Peyer's patch (tissue), 4 donors: ENCODE data around the gene STMN3. TPM values are rescaled to one million over a fixed set of nuclear protein-coding genes. Genes with fewer than 3 reads are reported as not detected.

Source experiments
- DNase-seq, 3 donors: peaks; one replicate each; pipeline ENCODE4 v3.0.0-alpha.2; 2017 to 2019
- H3K27ac ChIP-seq, 4 donors: fragments of 200-600 bp; sonication (generic); one replicate each; pipeline ENCODE4 v1.5.1; 2016 to 2019
- H3K27me3 ChIP-seq, 2 donors: fragments of 200-600 bp; sonication (generic); one replicate each; pipeline ENCODE4 v1.5.1; 2019
- H3K36me3 ChIP-seq, 3 donors: fragments of 200-600 bp; sonication (generic); one replicate each; pipeline ENCODE4 v1.5.1; 2016 to 2019
- H3K4me1 ChIP-seq, 4 donors: fragments of 200-600 bp; sonication (generic); one replicate each; pipeline ENCODE4 v1.5.1; 2016 to 2019
- H3K4me3 ChIP-seq, 4 donors: fragments of 200-600 bp; sonication (generic); 1 replicate in 3 of 4; 2 replicates in 1 of 4; pipeline ENCODE4 v1.5.1; 2016 to 2019; ENCODE audit warnings: mild to moderate bottlenecking in 1 of 4
- H3K9me3 ChIP-seq, 4 donors: fragments of 200-600 bp; sonication (generic); one replicate each; pipeline ENCODE4 v1.5.1; 2016 to 2019; ENCODE audit warnings: mild to moderate bottlenecking in 1 of 4
- CTCF ChIP-seq, 6 experiments: fragments of 450-650 bp in 4 of 6; fragments of 200-600 bp in 2 of 6; sonication (generic) in 1 of 6; IDR thresholded peaks; one replicate each; pipeline ENCODE4 v1.5.1; 2017 to 2019; ENCODE audit warnings: antibody characterized with exemption in 6 of 6, mild to moderate bottlenecking in 3 of 6, moderate library complexity in 1 of 6
- POLR2A ChIP-seq, 2 donors: fragments of 450-650 bp; IDR thresholded peaks; one replicate each; pipeline ENCODE4 v1.5.1; 2017; ENCODE audit warnings: antibody characterized with exemption in 2 of 2, mild to moderate bottlenecking in 2 of 2, moderate library complexity in 2 of 2
- total RNA-seq, 4 donors: library from RNA; depleted of rRNA; stranded (reverse); fragments of >200 nt; gene quantifications; one replicate each; pipeline ENCODE4 v1.1.0, GENCODE V29; 2016

Gene STMN3
- total RNA-seq, 4 donors from 2014 or later, result 3.4 to 23.1 (median 5.6) TPM

DNA sequence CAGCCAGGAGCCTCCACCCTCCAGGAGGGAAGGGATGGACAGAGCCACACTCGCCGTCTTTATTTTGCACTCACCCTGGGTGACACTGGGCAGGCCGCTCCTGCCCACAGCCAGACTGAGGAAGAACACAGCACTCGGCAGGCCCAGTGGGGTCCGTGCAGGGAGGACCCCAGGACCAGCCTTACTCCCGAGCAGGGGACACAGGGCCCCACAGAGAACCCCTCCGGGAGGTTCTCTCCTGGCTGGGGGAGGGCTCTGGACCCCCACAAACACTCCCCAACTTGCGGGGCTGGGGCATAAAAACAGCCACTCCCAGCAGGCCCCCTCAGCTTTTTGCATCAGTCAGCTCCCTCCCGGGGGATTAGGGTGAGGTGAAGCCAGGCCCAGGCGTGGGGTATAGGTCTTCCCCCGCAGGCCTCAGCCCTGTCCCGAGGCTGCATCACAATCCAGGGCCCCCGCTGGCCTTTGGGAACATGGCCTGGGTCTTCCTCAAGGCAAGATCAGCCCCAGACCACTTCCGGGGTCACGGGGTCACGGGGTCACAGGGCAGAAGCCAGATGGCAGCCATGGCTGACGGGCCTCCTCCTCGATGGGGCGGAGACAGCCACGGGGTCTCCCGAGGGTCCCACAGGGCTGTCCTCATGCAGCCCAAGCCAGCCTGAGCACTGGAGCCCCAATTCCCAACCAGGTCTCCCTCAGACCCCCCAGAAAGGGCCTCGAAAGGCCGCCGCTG lies 46.4 kb upstream of the STMN3 start:
- no peak for TF ChIP-seq CTCF (IDR thresholded peaks at IDR 0.05)
- TF ChIP-seq POLR2A (IDR thresholded peaks at IDR 0.05), result no peak
- no peak overlapping the region for H3K4me3 ChIP-seq
- peak in 1 of 3 donors; percentile 45 for DNase-seq
- no peaks in the 10 kb centered on the region for H3K27me3 ChIP-seq
- peak overlapping the region in 3 of 4 donors; percentile 38 to 75 (median 45) for H3K27ac ChIP-seq
- H3K4me1 ChIP-seq, result peaks cover 9 to 35% (median 15%) of the 10 kb centered on the region in 4 donors
- H3K9me3 ChIP-seq, result no peaks in the 10 kb centered on the region
- peaks cover 0 to 17% (median 0%) of the 10 kb centered on the region in 3 donors for H3K36me3 ChIP-seq

GRCh38 chr20:63698739-63699465 lies 45.7 kb upstream of the STMN3 start:
- peaks cover 0 to 15% (median 0%) of the 10 kb centered on the region in 3 donors for H3K36me3 ChIP-seq
- no peaks in the 10 kb centered on the region for H3K27me3 ChIP-seq
- H3K4me3 ChIP-seq, result no peak overlapping the region
- peaks cover 9 to 35% (median 15%) of the 10 kb centered on the region in 4 donors for H3K4me1 ChIP-seq
- no peaks in the 10 kb centered on the region for H3K9me3 ChIP-seq
- DNase-seq, result peak in 2 of 3 donors; percentile 57 to 62
- TF ChIP-seq CTCF (IDR thresholded peaks at IDR 0.05), result no peak
- TF ChIP-seq POLR2A (IDR thresholded peaks at IDR 0.05), result no peak
- H3K27ac ChIP-seq, result peak overlapping the region in 3 of 4 donors; percentile 38 to 75 (median 45)

DNA sequence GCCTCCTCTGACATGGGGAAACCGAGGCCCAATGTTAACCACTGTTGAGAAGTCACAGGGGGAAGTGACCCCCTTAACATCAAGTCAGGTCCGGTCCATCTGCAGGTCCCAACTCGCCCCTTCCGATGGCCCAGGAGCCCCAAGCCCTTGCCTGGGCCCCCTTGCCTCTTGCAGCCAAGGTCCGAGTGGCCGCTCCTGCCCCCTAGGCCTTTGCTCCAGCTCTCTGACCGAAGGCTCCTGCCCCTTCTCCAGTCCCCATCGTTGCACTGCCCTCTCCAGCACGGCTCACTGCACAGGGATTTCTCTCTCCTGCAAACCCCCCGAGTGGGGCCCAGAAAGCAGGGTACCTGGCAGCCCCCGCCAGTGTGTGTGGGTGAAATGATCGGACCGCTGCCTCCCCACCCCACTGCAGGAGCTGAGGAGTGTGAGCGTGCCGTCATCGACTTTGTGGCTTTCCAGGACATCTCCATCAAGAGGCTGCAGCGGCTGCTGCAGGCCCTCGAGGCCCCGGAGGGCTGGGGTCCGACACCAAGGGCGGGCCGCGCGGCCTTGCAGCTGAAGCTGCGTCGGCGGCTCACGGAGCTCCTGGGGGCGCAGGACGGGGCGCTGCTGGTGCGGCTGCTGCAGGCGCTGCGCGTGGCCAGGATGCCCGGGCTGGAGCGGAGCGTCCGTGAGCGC lies 44.8 kb upstream of the STMN3 start:
- peaks cover 0 to 15% (median 0%) of the 10 kb centered on the region in 3 donors for H3K36me3 ChIP-seq
- peak in 1 of 3 donors; percentile 49 for DNase-seq
- H3K4me3 ChIP-seq, result no peak overlapping the region
- peaks cover 9 to 36% (median 15%) of the 10 kb centered on the region in 4 donors for H3K4me1 ChIP-seq
- H3K27ac ChIP-seq, result peak overlapping the region in 2 of 4 donors; percentile 17 to 75
- no peaks in the 10 kb centered on the region for H3K27me3 ChIP-seq
- no peaks in the 10 kb centered on the region for H3K9me3 ChIP-seq
- no peak for TF ChIP-seq POLR2A (IDR thresholded peaks at IDR 0.05)
- no peak for TF ChIP-seq CTCF (IDR thresholded peaks at IDR 0.05)

DNA sequence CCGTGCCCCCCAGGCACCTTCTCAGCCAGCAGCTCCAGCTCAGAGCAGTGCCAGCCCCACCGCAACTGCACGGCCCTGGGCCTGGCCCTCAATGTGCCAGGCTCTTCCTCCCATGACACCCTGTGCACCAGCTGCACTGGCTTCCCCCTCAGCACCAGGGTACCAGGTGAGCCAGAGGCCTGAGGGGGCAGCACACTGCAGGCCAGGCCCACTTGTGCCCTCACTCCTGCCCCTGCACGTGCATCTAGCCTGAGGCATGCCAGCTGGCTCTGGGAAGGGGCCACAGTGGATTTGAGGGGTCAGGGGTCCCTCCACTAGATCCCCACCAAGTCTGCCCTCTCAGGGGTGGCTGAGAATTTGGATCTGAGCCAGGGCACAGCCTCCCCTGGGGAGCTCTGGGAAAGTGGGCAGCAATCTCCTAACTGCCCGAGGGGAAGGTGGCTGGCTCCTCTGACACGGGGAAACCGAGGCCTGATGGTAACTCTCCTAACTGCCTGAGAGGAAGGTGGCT lies 44.2 kb upstream of the STMN3 start:
- Histone ChIP-seq H3K9me3 (no peaks in the 10 kb centered on the region), H3K36me3 (peaks cover 0 to 15% (median 0%) of the 10 kb centered on the region in 3 donors), H3K27ac (peak overlapping the region in 1 of 4 donors; percentile 52), H3K4me1 (peaks cover 9 to 42% (median 15%) of the 10 kb centered on the region in 4 donors), H3K4me3 (peak overlapping the region in 2 of 4 donors; percentile 28 to 31), H3K27me3 (no peaks in the 10 kb centered on the region)
- TF ChIP-seq POLR2A (IDR thresholded peaks at IDR 0.05) (no peak), CTCF (IDR thresholded peaks at IDR 0.05) (no peak)
- DNase-seq, result no peak
